Type B pancreatic cell (in vitro differentiated cells): ENCODE measurements around the gene INO80. TPM values are rescaled to one million over a fixed set of nuclear protein-coding genes. Genes with fewer than 3 reads are reported as not detected.
"Not testable (repeated sequence)": the region's sequence is repeated elsewhere in the genome, so short reads cannot be mapped to it uniquely, and the experiment has no call there.

Experiments
- DNase-seq: peaks from one replicate; pipeline ENCODE4 v3.0.0; 2021; ENCODE audit warnings: mixed read lengths; ENCODE audit not compliant: unreplicated experiment; ENCODE audit errors: extremely low spot score
- H3K27ac Mint-ChIP-seq: 2 replicates; pipeline ENCODE4 v1.8.0; 2021; ENCODE audit warnings: mild to moderate bottlenecking, mixed read lengths
- H3K27me3 Mint-ChIP-seq: 2 replicates; pipeline ENCODE4 v1.8.0; 2021; ENCODE audit warnings: mixed read lengths
- H3K36me3 Mint-ChIP-seq: 2 replicates; pipeline ENCODE4 v1.8.0; 2021; ENCODE audit warnings: mixed read lengths
- H3K4me1 Mint-ChIP-seq: one replicate; pipeline ENCODE4 v1.8.0; 2021; ENCODE audit warnings: mixed read lengths; ENCODE audit not compliant: unreplicated experiment
- H3K4me3 Mint-ChIP-seq: 2 replicates; pipeline ENCODE4 v1.8.0; 2021; ENCODE audit warnings: mild to moderate bottlenecking, mixed read lengths
- H3K9me3 Mint-ChIP-seq: 2 replicates; pipeline ENCODE4 v1.8.0; 2021; ENCODE audit warnings: mixed read lengths
- total RNA-seq: library from RNA; stranded (reverse); gene quantifications from 2 replicates; pipeline ENCODE4 v1.2.1, GENCODE V29; 2021; ENCODE audit warnings: low replicate concordance
- TF ChIP-seq, protein P1 (sequence below): fragments of 200-600 bp; sonication (generic); conservative IDR thresholded peaks from 2 replicates; pipeline ENCODE4 v1.5.0; 2021; ENCODE audit warnings: antibody characterized with exemption, mild to moderate bottlenecking

Gene INO80
- total RNA-seq, 1 donor from 2014 or later = 22.3 TPM

DNA sequence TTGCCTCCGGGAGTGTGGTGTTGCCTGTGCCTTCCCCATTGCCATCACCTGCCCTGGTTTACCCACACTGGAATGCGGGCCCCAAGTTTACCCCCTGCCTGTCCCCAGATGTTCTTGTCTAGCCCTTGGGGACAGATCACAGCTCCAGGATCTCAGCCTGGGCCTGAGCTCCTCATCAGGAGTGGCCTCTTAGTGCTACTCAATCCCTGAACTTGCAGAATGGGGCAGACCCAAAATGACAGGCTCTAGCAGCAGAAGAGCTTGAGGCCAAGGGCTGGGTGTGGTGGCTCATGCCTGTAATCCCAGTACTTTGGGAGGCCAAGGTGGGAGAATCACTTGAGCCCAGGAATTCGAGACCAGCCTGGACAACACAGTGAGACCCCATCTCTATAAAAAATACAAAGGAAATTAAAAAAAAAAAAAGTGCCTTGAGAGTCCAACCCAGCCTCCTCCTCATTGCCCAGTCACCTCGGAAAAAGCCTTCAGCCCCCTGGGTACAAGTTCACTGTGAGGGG, 159.0 kb downstream of the INO80 start:
- Mint-ChIP-seq H3K4me3 (no peak overlapping the region), H3K9me3 (no peaks in the 10 kb centered on the region), H3K4me1 (peaks cover 28% of the 10 kb centered on the region), H3K36me3 (no peaks in the 10 kb centered on the region), H3K27ac (no peak overlapping the region), H3K27me3 (peaks cover 7% of the 10 kb centered on the region)
- TF ChIP-seq, protein P1, sequence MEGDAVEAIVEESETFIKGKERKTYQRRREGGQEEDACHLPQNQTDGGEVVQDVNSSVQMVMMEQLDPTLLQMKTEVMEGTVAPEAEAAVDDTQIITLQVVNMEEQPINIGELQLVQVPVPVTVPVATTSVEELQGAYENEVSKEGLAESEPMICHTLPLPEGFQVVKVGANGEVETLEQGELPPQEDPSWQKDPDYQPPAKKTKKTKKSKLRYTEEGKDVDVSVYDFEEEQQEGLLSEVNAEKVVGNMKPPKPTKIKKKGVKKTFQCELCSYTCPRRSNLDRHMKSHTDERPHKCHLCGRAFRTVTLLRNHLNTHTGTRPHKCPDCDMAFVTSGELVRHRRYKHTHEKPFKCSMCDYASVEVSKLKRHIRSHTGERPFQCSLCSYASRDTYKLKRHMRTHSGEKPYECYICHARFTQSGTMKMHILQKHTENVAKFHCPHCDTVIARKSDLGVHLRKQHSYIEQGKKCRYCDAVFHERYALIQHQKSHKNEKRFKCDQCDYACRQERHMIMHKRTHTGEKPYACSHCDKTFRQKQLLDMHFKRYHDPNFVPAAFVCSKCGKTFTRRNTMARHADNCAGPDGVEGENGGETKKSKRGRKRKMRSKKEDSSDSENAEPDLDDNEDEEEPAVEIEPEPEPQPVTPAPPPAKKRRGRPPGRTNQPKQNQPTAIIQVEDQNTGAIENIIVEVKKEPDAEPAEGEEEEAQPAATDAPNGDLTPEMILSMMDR = no peak
- DNase-seq = no peak

DNA sequence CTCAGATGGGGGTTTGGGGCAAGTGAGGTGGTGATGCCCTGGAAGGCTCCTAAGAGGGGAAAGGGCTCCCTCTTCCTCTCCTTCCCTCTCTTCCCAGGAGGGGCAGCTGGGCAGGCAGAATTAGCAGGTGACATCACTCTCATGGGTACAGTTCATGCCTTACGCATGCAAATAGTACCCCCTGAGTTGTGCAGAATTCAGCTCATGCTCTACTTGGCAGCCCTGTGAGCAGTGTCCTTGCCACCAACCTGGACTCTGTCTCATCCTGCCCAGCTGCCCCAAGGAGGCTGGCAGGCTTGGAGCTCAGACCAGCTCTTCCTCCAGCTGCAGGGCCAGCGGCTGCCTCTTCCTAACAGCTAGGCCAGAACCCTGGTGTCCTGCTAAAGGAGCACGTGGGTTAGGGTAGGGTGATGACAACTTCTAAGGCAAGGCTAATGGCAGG, 159.5 kb downstream of the INO80 start:
- Mint-ChIP-seq H3K4me3 (peak overlapping the region; percentile 59), H3K27me3 (peaks cover 13% of the 10 kb centered on the region), H3K4me1 (peaks cover 28% of the 10 kb centered on the region), H3K9me3 (no peaks in the 10 kb centered on the region), H3K27ac (peak overlapping the region; percentile 55), H3K36me3 (no peaks in the 10 kb centered on the region)
- TF ChIP-seq, protein P1 = no peak
- DNase-seq = no peak

DNA sequence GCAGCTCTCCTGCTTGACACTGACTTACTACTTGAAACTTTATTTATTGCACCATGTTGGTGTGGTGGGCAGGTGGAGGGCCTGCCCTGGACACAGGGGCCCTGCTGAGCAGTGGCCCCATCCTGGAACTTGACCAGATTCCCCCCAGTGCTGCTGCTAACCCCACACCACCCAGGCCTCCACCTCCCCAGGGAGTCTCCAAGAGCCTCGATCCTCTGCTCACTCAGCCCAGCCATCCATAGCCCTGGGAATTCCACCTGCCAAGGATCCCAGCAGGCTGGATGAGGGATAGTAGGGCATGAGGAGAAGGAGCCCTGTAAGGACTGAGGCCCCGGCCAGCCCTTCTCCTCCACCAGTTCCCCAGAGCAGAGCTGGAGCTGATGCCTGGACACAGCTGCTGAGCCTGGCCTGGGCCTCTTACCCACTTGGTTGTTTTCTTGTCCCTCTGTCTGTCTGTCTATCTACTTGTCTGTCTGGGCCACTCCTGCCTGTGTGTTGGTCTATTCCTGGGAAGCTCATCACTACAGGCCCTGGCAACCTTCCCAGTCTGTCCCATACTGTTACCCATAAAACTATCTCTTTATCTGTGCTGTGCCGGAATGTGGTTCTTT, 160.0 kb downstream of the INO80 start:
- H3K4me1 Mint-ChIP-seq = peaks cover 28% of the 10 kb centered on the region

DNA sequence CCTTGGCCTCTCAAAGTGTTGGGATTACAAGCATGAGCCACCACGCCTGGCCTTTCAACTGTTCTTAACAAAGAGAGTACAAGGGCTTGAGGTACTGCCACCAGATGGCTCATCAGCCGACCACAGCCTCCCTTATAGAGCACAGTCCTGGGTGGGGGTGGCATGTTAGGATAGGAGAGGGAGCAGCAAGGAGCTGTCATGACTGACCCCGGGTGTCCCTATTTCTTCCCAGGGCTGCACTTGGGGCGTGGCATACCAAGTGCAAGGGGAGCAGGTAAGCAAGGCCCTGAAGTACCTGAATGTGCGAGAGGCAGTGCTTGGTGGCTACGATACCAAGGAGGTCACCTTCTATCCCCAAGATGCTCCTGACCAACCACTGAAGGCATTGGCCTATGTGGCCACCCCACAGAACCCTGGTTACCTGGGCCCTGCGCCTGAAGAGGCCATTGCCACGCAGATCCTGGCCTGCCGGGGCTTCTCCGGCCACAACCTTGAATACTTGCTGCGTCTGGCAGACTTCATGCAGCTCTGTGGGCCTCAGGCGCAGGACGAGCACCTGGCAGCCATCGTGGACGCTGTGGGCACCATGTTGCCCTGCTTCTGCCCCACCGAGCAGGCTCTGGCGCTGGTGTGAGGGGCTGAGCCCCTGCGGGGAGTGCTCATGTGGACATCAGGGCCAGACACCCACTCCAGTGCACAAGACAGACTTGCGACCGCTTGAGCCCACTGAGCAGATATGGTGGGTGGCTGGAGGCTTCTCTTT, 160.8 kb downstream of the INO80 start:
- no peaks in the 10 kb centered on the region for H3K9me3 Mint-ChIP-seq
- TF ChIP-seq, protein P1 = no peak
- H3K27ac Mint-ChIP-seq = no peak overlapping the region
- peak overlapping the region; percentile 94 for H3K4me3 Mint-ChIP-seq
- H3K4me1 Mint-ChIP-seq = peaks cover 26% of the 10 kb centered on the region
- no peak for DNase-seq
- H3K27me3 Mint-ChIP-seq = peaks cover 14% of the 10 kb centered on the region
- H3K36me3 Mint-ChIP-seq = no peaks in the 10 kb centered on the region

More for the DNA sequence above, 160.0 kb downstream of the INO80 start:
- Mint-ChIP-seq H3K36me3 (no peaks in the 10 kb centered on the region), H3K4me3 (peak overlapping the region; percentile 59), H3K27ac (peak overlapping the region; percentile 55), H3K27me3 (peaks cover 14% of the 10 kb centered on the region), H3K9me3 (no peaks in the 10 kb centered on the region)
- TF ChIP-seq, protein P1 = no peak
- DNase-seq = no peak

DNA sequence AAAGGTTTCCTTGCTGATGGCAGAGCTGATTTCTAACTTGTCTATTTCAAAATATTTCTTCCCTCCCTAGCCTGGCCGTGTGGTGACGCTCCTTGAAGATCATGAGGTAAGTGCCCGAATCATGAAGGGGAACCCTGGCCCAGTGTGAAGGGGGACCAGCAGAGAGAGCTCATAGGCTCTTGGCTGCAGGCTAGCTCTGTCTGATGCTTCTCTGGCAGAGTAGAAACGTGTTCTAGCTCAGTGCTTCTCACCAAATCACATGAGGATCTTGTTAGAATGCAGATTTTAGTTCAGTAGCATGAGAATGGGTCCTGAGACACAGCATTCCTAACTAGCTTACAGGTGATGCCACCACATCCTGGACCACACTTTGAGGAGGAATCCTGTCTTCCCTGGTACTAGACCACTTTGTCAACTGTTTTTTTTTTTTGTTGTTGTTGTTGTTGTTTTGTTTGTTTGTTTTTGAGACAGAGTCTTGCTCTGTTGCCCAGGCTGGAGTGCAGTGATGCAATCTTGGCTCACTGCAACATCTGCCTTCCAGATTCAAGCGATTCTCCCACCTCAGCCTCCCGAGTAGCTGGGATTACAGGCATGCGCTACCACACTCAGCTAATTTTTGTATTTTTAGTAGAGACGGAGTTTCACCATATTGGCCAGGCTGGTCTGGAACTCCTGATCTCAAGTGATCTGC, 161.8 kb downstream of the INO80 start:
- not testable (repeated sequence) for H3K9me3 Mint-ChIP-seq, H3K36me3 Mint-ChIP-seq, DNase-seq
- H3K27ac Mint-ChIP-seq = peak overlapping the region; percentile 76
- peaks cover 17% of the 10 kb centered on the region for H3K27me3 Mint-ChIP-seq
- peak overlapping the region; percentile 94 for H3K4me3 Mint-ChIP-seq
- H3K4me1 Mint-ChIP-seq = peaks cover 17% of the 10 kb centered on the region
